ENCODE measurements around the gene GAS2.

DNA sequence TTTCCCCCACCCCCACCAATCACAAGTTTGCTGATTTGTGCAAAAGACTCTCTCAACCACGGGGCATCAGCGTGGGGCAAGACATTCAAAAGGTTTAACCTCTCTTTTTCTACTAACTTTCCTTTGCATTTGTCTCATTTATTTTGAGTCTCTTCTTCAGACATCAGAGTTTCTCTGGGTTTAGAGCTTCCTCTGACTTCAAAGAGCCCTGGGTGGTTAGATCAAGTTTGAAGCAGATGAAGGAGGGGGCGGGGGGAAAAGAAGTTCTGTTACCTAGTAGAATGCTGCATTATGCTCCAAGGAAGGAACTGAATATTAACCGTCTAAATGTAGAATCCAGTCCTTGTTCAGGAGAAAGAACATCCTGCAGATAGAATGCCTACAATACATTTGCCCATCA, 24.5 kb downstream of the GAS2 start:
- TF ChIP-seq POLR2A (IDR thresholded peaks at IDR 0.05): no peak
- TF ChIP-seq, protein P1, sequence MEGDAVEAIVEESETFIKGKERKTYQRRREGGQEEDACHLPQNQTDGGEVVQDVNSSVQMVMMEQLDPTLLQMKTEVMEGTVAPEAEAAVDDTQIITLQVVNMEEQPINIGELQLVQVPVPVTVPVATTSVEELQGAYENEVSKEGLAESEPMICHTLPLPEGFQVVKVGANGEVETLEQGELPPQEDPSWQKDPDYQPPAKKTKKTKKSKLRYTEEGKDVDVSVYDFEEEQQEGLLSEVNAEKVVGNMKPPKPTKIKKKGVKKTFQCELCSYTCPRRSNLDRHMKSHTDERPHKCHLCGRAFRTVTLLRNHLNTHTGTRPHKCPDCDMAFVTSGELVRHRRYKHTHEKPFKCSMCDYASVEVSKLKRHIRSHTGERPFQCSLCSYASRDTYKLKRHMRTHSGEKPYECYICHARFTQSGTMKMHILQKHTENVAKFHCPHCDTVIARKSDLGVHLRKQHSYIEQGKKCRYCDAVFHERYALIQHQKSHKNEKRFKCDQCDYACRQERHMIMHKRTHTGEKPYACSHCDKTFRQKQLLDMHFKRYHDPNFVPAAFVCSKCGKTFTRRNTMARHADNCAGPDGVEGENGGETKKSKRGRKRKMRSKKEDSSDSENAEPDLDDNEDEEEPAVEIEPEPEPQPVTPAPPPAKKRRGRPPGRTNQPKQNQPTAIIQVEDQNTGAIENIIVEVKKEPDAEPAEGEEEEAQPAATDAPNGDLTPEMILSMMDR (IDR thresholded peaks at IDR 0.05): no peak

All from right lobe of liver (tissue), 4 donors.